ENCODE data around the gene DLST.

DNA sequence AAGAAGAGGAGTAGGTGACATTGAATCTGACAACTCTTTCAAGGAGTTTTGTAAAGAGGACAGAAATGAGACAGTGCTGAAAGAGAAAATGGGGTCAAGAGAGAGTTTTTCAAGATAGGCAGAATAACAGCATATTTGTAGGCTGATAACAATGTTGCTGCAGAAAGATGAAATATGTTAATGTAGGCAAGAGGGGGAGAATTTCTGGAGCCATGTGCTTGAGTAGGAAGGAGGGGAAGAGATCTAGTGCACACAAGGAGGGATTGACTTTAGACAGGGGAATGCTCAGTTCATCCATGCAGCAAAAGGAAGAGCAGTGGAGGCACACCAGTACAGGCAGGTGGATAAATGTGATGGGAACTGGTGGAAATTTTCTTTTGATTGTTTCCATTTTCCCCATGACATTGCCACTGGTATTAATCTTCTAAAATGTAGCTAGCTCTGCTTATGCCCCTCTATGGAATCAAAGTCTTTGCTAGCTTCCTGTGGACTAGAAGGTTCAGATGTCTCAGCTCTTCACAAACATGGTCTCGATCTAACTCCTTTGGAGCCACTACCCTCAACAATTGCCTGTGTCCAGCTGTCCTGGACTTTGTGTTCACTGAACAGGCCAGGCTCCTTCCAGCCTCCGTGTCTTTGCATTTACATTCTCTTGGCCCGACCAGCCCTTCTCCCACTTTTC, 14.9 kb upstream of the DLST start:
- no peak for TF ChIP-seq CTCF (conservative IDR thresholded peaks at IDR 0.05; ENCODE audit: low read length)
- no peak for TF ChIP-seq EZH2phosphoT487 (IDR thresholded peaks at IDR 0.05; ENCODE audit: borderline replicate concordance)

Data from Loucy (cell line).